DOHH2 (cell line): ENCODE results near the gene MAP4K4.

Experiments
- H3F3A ChIP-seq: fragments of 200-600 bp; sonication (generic), shearing (Covaris generic); 2 replicates; pipeline ENCODE4 v1.6.0; 2016; ENCODE audit warnings: antibody characterized with exemption, mild to moderate bottlenecking; ENCODE audit not compliant: control insufficient read depth, insufficient read depth
- H3K27ac ChIP-seq: fragments of 200-600 bp; sonication (generic); 2 replicates; pipeline ENCODE4 v1.5.1; 2014; ENCODE audit warnings: low read depth, mild to moderate bottlenecking, low read length, moderate library complexity
- H3K27me3 ChIP-seq: fragments of 200-600 bp; sonication (generic); 2 replicates; pipeline ENCODE4 v1.6.1; 2014; ENCODE audit warnings: mild to moderate bottlenecking, low read length, mixed read lengths; ENCODE audit not compliant: control insufficient read depth
- H3K36me3 ChIP-seq: fragments of 200-600 bp; sonication (generic); 2 replicates; pipeline ENCODE4 v1.6.1; 2014; ENCODE audit warnings: mild to moderate bottlenecking, low read length, moderate library complexity, mixed read lengths; ENCODE audit not compliant: control insufficient read depth
- H3K4me1 ChIP-seq: fragments of 200-600 bp; sonication (generic); 2 replicates; pipeline ENCODE4 v1.6.1; 2014; ENCODE audit warnings: mild to moderate bottlenecking, low read length, mixed read lengths; ENCODE audit not compliant: control insufficient read depth
- H3K4me2 ChIP-seq: fragments of 200-600 bp; sonication (generic); 2 replicates; pipeline ENCODE4 v1.6.0; 2014; ENCODE audit warnings: mild to moderate bottlenecking, low read length, moderate library complexity
- H3K4me3 ChIP-seq: fragments of 200-600 bp; sonication (generic); 2 replicates; pipeline ENCODE4 v1.5.1; 2014; ENCODE audit warnings: mild to moderate bottlenecking, low read length, mixed read lengths
- H3K79me2 ChIP-seq: fragments of 200-600 bp; sonication (generic); 2 replicates; pipeline ENCODE4 v1.6.1; 2014; ENCODE audit warnings: mild to moderate bottlenecking, low read length, mixed read lengths; ENCODE audit not compliant: control insufficient read depth
- H3K9me2 ChIP-seq: fragments of 200-600 bp; sonication (generic); replicated peaks from 2 replicates; pipeline ENCODE4 v1.6.1; 2014; ENCODE audit warnings: mild to moderate bottlenecking, low read length, mixed read lengths; ENCODE audit not compliant: control insufficient read depth
- H3K9me3 ChIP-seq: fragments of 200-600 bp; sonication (generic); 2 replicates; pipeline ENCODE4 v1.6.1; 2014; ENCODE audit warnings: antibody characterized with exemption, low read length, mixed read lengths; ENCODE audit not compliant: control insufficient read depth, insufficient read depth
- H4K20me1 ChIP-seq: fragments of 200-600 bp; sonication (generic); 2 replicates; pipeline ENCODE4 v1.6.0; 2014; ENCODE audit warnings: low read depth, mild to moderate bottlenecking, antibody characterized with exemption, low read length, moderate library complexity; ENCODE audit not compliant: control insufficient read depth, insufficient read depth
- CTCF ChIP-seq: fragments of 200-600 bp; sonication (generic); IDR thresholded peaks from one replicate; pipeline ENCODE4 v1.5.1; 2014; ENCODE audit warnings: antibody characterized with exemption, mild to moderate bottlenecking, low read depth, low read length; ENCODE audit not compliant: poor library complexity, severe bottlenecking
- EZH2phosphoT487 ChIP-seq: fragments of 200-600 bp; sonication (generic); IDR thresholded peaks from 2 replicates; pipeline ENCODE4 v1.6.1; 2017; ENCODE audit warnings: borderline replicate concordance, mild to moderate bottlenecking, antibody characterized with exemption, low read length, moderate library complexity, mixed read lengths

Gene MAP4K4

GRCh38 chr2:101782427-101782792, 84.9 kb downstream of the MAP4K4 start:
- Histone ChIP-seq H3K4me3 (no peak overlapping the region), H3K4me2 (no peak overlapping the region), H3F3A (no peaks in the 10 kb centered on the region), H3K36me3 (peaks cover 3% of the 10 kb centered on the region; the same call in 1 of the 2 replicates), H3K9me3 (no peaks in the 10 kb centered on the region), H3K9me2 (no peaks in the 10 kb centered on the region), H3K4me1 (peaks cover 46% of the 10 kb centered on the region), H3K27me3 (no peaks in the 10 kb centered on the region), H3K79me2 (peaks cover 99% of the 10 kb centered on the region), H4K20me1 (peaks cover 29% of the 10 kb centered on the region), H3K27ac (no peak overlapping the region)
- TF ChIP-seq CTCF (no peak), EZH2phosphoT487 (no peak)

- H3K9me3 ChIP-seq: no peaks in the 10 kb centered on the region
Measured at GRCh38 chr2:101787097-101787496, 89.6 kb downstream of the MAP4K4 start.

GRCh38 chr2:101788565-101788964, 91.1 kb downstream of the MAP4K4 start:
- Histone ChIP-seq H3K27ac (no peak overlapping the region), H3K4me1 (no peaks in the 10 kb centered on the region), H3F3A (no peaks in the 10 kb centered on the region), H3K4me2 (no peak overlapping the region), H3K36me3 (peaks cover 26% of the 10 kb centered on the region), H4K20me1 (peaks cover 14% of the 10 kb centered on the region), H3K4me3 (no peak overlapping the region), H3K9me2 (no peaks in the 10 kb centered on the region), H3K9me3 (no peaks in the 10 kb centered on the region), H3K79me2 (peaks cover 90% of the 10 kb centered on the region), H3K27me3 (no peaks in the 10 kb centered on the region)
- TF ChIP-seq CTCF (no peak), EZH2phosphoT487 (no peak)

More at GRCh38 chr2:101787097-101787496, 89.6 kb downstream of the MAP4K4 start:
- H3K4me2 ChIP-seq: no peak overlapping the region
- H3K79me2 ChIP-seq: peaks cover 93% of the 10 kb centered on the region
- no peaks in the 10 kb centered on the region for H3K27me3 ChIP-seq
- no peak overlapping the region for H3K4me3 ChIP-seq
- H3K9me2 ChIP-seq: no peaks in the 10 kb centered on the region
- peaks cover 4% of the 10 kb centered on the region; the same call in 1 of the 2 replicates for H3K4me1 ChIP-seq
- peaks cover 14% of the 10 kb centered on the region for H4K20me1 ChIP-seq
- TF ChIP-seq EZH2phosphoT487: no peak
- no peak for TF ChIP-seq CTCF
- H3K36me3 ChIP-seq: peaks cover 22% of the 10 kb centered on the region
- H3K27ac ChIP-seq: no peak overlapping the region
- no peaks in the 10 kb centered on the region for H3F3A ChIP-seq
